ENCODE data around the gene IGLL5.

IGLL5 gene

GRCh38 chr22:22877523-22878210 is 9.9 kb upstream of the IGLL5 start:
- no peak overlapping the region for H2BK12ac ChIP-seq (ENCODE audit: low read length in 2 of 2)
- H3K4ac ChIP-seq (ENCODE audit: low read depth in 1 of 2, low read length in 2 of 2), result no peak overlapping the region
- no peak overlapping the region for H3K4me3 ChIP-seq (ENCODE audit: insufficient read depth in 1 of 2, low read depth in 1 of 2, low read length in 2 of 2)
- DNase-seq, result peak; percentile 12
- no peak overlapping the region for H3K23ac ChIP-seq (ENCODE audit: low read length in 2 of 2)
- WGBS, result 24% methylated on average over 6 of the region's 7 CpGs
- H2BK5ac ChIP-seq (ENCODE audit: low read depth, low read length, poor library complexity, severe bottlenecking), result no peak overlapping the region
- H3K14ac ChIP-seq (ENCODE audit: low read length in 2 of 2), result no peak overlapping the region
- no peak overlapping the region for H2AK5ac ChIP-seq (ENCODE audit: low read length, severe bottlenecking)
- H2AFZ ChIP-seq (ENCODE audit: low read depth, low read length), result no peak overlapping the region
- no peak overlapping the region for H3K9ac ChIP-seq (ENCODE audit: low read length)
- no peak overlapping the region for H3K4me2 ChIP-seq (ENCODE audit: low read length, poor library complexity, severe bottlenecking)
- H3K9me3 ChIP-seq (ENCODE audit: control insufficient read depth, low read length), result no peaks in the 10 kb centered on the region
- no peak overlapping the region for H3K27ac ChIP-seq (ENCODE audit: low read length, poor library complexity, severe bottlenecking)
- H3K79me1 ChIP-seq (replicated peaks; ENCODE audit: low read length, poor library complexity, severe bottlenecking), result no peaks in the 10 kb centered on the region
- H3K27me3 ChIP-seq (ENCODE audit: control insufficient read depth in 1 of 2, insufficient read depth in 1 of 2, low read length in 2 of 2), result peaks cover 0 to 60% of the 10 kb centered on the region in 2 experiments
- no peaks in the 10 kb centered on the region for H3K36me3 ChIP-seq (ENCODE audit: control insufficient read depth in 1 of 2, insufficient read depth in 2 of 2, low read depth in 1 of 2, low read length in 2 of 2)
- no peak overlapping the region for H4K8ac ChIP-seq (ENCODE audit: low read length)
- H3K4me1 ChIP-seq (ENCODE audit: control insufficient read depth, insufficient read depth, low read depth, low read length), result no peaks in the 10 kb centered on the region
- no peak overlapping the region for H2BK15ac ChIP-seq (ENCODE audit: low read depth, poor library complexity, severe bottlenecking)
- no peak overlapping the region for H3K18ac ChIP-seq (ENCODE audit: low read depth in 1 of 2, low read length in 2 of 2)
- H2BK120ac ChIP-seq (ENCODE audit: low read depth, low read length), result no peak overlapping the region
- no peak overlapping the region for H4K91ac ChIP-seq (ENCODE audit: low read length)

GRCh38 chr22:22878211-22878570 is 9.4 kb upstream of the IGLL5 start:
- H3K27ac ChIP-seq (ENCODE audit: low read length, poor library complexity, severe bottlenecking), result no peak overlapping the region
- WGBS, result 53% methylated on average over 2 of the region's 2 CpGs
- no peak overlapping the region for H3K23ac ChIP-seq (ENCODE audit: low read length in 2 of 2)
- no peak overlapping the region for H4K91ac ChIP-seq (ENCODE audit: low read length)
- H3K14ac ChIP-seq (ENCODE audit: low read length in 2 of 2), result no peak overlapping the region
- no peaks in the 10 kb centered on the region for H3K79me1 ChIP-seq (replicated peaks; ENCODE audit: low read length, poor library complexity, severe bottlenecking)
- H2AK5ac ChIP-seq (ENCODE audit: low read length, severe bottlenecking), result no peak overlapping the region
- no peak overlapping the region for H3K4me3 ChIP-seq (ENCODE audit: insufficient read depth in 1 of 2, low read depth in 1 of 2, low read length in 2 of 2)
- H3K4me1 ChIP-seq (ENCODE audit: control insufficient read depth, insufficient read depth, low read depth, low read length), result no peaks in the 10 kb centered on the region
- no peak overlapping the region for H3K4ac ChIP-seq (ENCODE audit: low read depth in 1 of 2, low read length in 2 of 2)
- no peak overlapping the region for H2BK15ac ChIP-seq (ENCODE audit: low read depth, poor library complexity, severe bottlenecking)
- H3K27me3 ChIP-seq (ENCODE audit: control insufficient read depth in 1 of 2, insufficient read depth in 1 of 2, low read length in 2 of 2), result peaks cover 0 to 55% of the 10 kb centered on the region in 2 experiments
- no peak overlapping the region for H2BK12ac ChIP-seq (ENCODE audit: low read length in 2 of 2)
- no peak overlapping the region for H3K9ac ChIP-seq (ENCODE audit: low read length)
- no peaks in the 10 kb centered on the region for H3K9me3 ChIP-seq (ENCODE audit: control insufficient read depth, low read length)
- DNase-seq, result no peak
- no peak overlapping the region for H2AFZ ChIP-seq (ENCODE audit: low read depth, low read length)
- H3K4me2 ChIP-seq (ENCODE audit: low read length, poor library complexity, severe bottlenecking), result no peak overlapping the region
- no peaks in the 10 kb centered on the region for H3K36me3 ChIP-seq (ENCODE audit: control insufficient read depth in 1 of 2, insufficient read depth in 2 of 2, low read depth in 1 of 2, low read length in 2 of 2)
- no peak overlapping the region for H2BK5ac ChIP-seq (ENCODE audit: low read depth, low read length, poor library complexity, severe bottlenecking)
- no peak overlapping the region for H3K18ac ChIP-seq (ENCODE audit: low read depth in 1 of 2, low read length in 2 of 2)
- no peak overlapping the region for H2BK120ac ChIP-seq (ENCODE audit: low read depth, low read length)
- no peak overlapping the region for H4K8ac ChIP-seq (ENCODE audit: low read length)

GRCh38 chr22:22878801-22879674 is 8.6 kb upstream of the IGLL5 start:
- no peak for DNase-seq

GRCh38 chr22:22879675-22880155 is 7.9 kb upstream of the IGLL5 start:
- no peak overlapping the region for H2BK15ac ChIP-seq (ENCODE audit: low read depth, poor library complexity, severe bottlenecking)
- 44% methylated on average over 5 of the region's 5 CpGs for WGBS
- no peaks in the 10 kb centered on the region for H3K9me3 ChIP-seq (ENCODE audit: control insufficient read depth, low read length)
- no peak overlapping the region for H3K27ac ChIP-seq (ENCODE audit: low read length, poor library complexity, severe bottlenecking)
- H3K27me3 ChIP-seq (ENCODE audit: control insufficient read depth in 1 of 2, insufficient read depth in 1 of 2, low read length in 2 of 2), result peaks cover 0 to 54% of the 10 kb centered on the region in 2 experiments
- no peak overlapping the region for H2BK5ac ChIP-seq (ENCODE audit: low read depth, low read length, poor library complexity, severe bottlenecking)
- H3K4me2 ChIP-seq (ENCODE audit: low read length, poor library complexity, severe bottlenecking), result no peak overlapping the region
- DNase-seq, result no peak
- H3K9ac ChIP-seq (ENCODE audit: low read length), result no peak overlapping the region
- H4K8ac ChIP-seq (ENCODE audit: low read length), result no peak overlapping the region
- H3K18ac ChIP-seq (ENCODE audit: low read depth in 1 of 2, low read length in 2 of 2), result no peak overlapping the region
- H2BK120ac ChIP-seq (ENCODE audit: low read depth, low read length), result no peak overlapping the region
- no peak overlapping the region for H3K14ac ChIP-seq (ENCODE audit: low read length in 2 of 2)
- no peak overlapping the region for H2BK12ac ChIP-seq (ENCODE audit: low read length in 2 of 2)
- H3K36me3 ChIP-seq (ENCODE audit: control insufficient read depth in 1 of 2, insufficient read depth in 2 of 2, low read depth in 1 of 2, low read length in 2 of 2), result no peaks in the 10 kb centered on the region
- H2AFZ ChIP-seq (ENCODE audit: low read depth, low read length), result no peak overlapping the region
- no peak overlapping the region for H4K91ac ChIP-seq (ENCODE audit: low read length)
- H3K4me1 ChIP-seq (ENCODE audit: control insufficient read depth, insufficient read depth, low read depth, low read length), result no peaks in the 10 kb centered on the region
- no peak overlapping the region for H3K4me3 ChIP-seq (ENCODE audit: insufficient read depth in 1 of 2, low read depth in 1 of 2, low read length in 2 of 2)
- no peak overlapping the region for H3K23ac ChIP-seq (ENCODE audit: low read length in 2 of 2)
- no peak overlapping the region for H3K4ac ChIP-seq (ENCODE audit: low read depth in 1 of 2, low read length in 2 of 2)
- H2AK5ac ChIP-seq (ENCODE audit: low read length, severe bottlenecking), result no peak overlapping the region
- no peaks in the 10 kb centered on the region for H3K79me1 ChIP-seq (replicated peaks; ENCODE audit: low read length, poor library complexity, severe bottlenecking)

More at GRCh38 chr22:22878801-22879674, 8.6 kb upstream of the IGLL5 start:
- no peak overlapping the region for H3K23ac ChIP-seq (ENCODE audit: low read length in 2 of 2)
- H2BK12ac ChIP-seq (ENCODE audit: low read length in 2 of 2), result no peak overlapping the region
- H4K8ac ChIP-seq (ENCODE audit: low read length), result no peak overlapping the region
- H3K14ac ChIP-seq (ENCODE audit: low read length in 2 of 2), result no peak overlapping the region
- no peak overlapping the region for H2BK120ac ChIP-seq (ENCODE audit: low read depth, low read length)
- H2BK15ac ChIP-seq (ENCODE audit: low read depth, poor library complexity, severe bottlenecking), result no peak overlapping the region
- H2AK5ac ChIP-seq (ENCODE audit: low read length, severe bottlenecking), result no peak overlapping the region
- no peak overlapping the region for H3K4me2 ChIP-seq (ENCODE audit: low read length, poor library complexity, severe bottlenecking)
- no peak overlapping the region for H3K4me3 ChIP-seq (ENCODE audit: insufficient read depth in 1 of 2, low read depth in 1 of 2, low read length in 2 of 2)
- no peak overlapping the region for H2AFZ ChIP-seq (ENCODE audit: low read depth, low read length)
- WGBS, result 66% methylated on average over 11 of the region's 11 CpGs
- no peaks in the 10 kb centered on the region for H3K36me3 ChIP-seq (ENCODE audit: control insufficient read depth in 1 of 2, insufficient read depth in 2 of 2, low read depth in 1 of 2, low read length in 2 of 2)
- no peak overlapping the region for H3K18ac ChIP-seq (ENCODE audit: low read depth in 1 of 2, low read length in 2 of 2)
- H3K9ac ChIP-seq (ENCODE audit: low read length), result no peak overlapping the region
- no peaks in the 10 kb centered on the region for H3K79me1 ChIP-seq (replicated peaks; ENCODE audit: low read length, poor library complexity, severe bottlenecking)
- H4K91ac ChIP-seq (ENCODE audit: low read length), result no peak overlapping the region
- no peak overlapping the region for H3K27ac ChIP-seq (ENCODE audit: low read length, poor library complexity, severe bottlenecking)
- H3K4me1 ChIP-seq (ENCODE audit: control insufficient read depth, insufficient read depth, low read depth, low read length), result no peaks in the 10 kb centered on the region
- peaks cover 0 to 49% of the 10 kb centered on the region in 2 experiments for H3K27me3 ChIP-seq (ENCODE audit: control insufficient read depth in 1 of 2, insufficient read depth in 1 of 2, low read length in 2 of 2)
- H3K4ac ChIP-seq (ENCODE audit: low read depth in 1 of 2, low read length in 2 of 2), result no peak overlapping the region
- no peak overlapping the region for H2BK5ac ChIP-seq (ENCODE audit: low read depth, low read length, poor library complexity, severe bottlenecking)
- H3K9me3 ChIP-seq (ENCODE audit: control insufficient read depth, low read length), result no peaks in the 10 kb centered on the region

All from mesenchymal stem cell (in vitro differentiated cells and primary cell).